BLaER1 treated with 17β-estradiol and CSF1 and Interleukin-3, amounts not matched to agents 10 nM and 100 nM (cell line): ENCODE results near the gene KRTAP1-4.

ENCODE experiments used
- H3K27ac ChIP-seq, 11 experiments: shearing (Covaris generic); formaldehyde crosslinking; 2 replicates each; pipeline ENCODE4 v1.8.1; 2022
- H3K27me3 ChIP-seq, 11 experiments: shearing (Covaris generic); formaldehyde crosslinking; 2 replicates each; pipeline ENCODE4 v1.8.1; 2022
- H3K36me3 ChIP-seq, 11 experiments: shearing (Covaris generic); formaldehyde crosslinking; 2 replicates each; pipeline ENCODE4 v1.8.1; 2022
- H3K4me1 ChIP-seq, 10 experiments: shearing (Covaris generic); formaldehyde crosslinking; 2 replicates each; pipeline ENCODE4 v1.8.1; 2022
- H3K4me2 ChIP-seq, 11 experiments: shearing (Covaris generic); formaldehyde crosslinking; 2 replicates each; pipeline ENCODE4 v1.8.1; 2022
- H3K4me3 ChIP-seq, 10 experiments: shearing (Covaris generic); formaldehyde crosslinking; 2 replicates each; pipeline ENCODE4 v1.8.1; 2022
- H3K9ac ChIP-seq, 11 experiments: shearing (Covaris generic); formaldehyde crosslinking; 2 replicates each; pipeline ENCODE4 v1.8.1; 2022
- H3K9me3 ChIP-seq, 11 experiments: shearing (Covaris generic); formaldehyde crosslinking; replicated peaks in 1 of 11; 2 replicates each; pipeline ENCODE4 v1.8.1; 2022
- H4K20me1 ChIP-seq, 11 experiments: shearing (Covaris generic); formaldehyde crosslinking; 2 replicates each; pipeline ENCODE4 v1.8.1; 2022
- Cebpa-rat ChIP-seq, 11 experiments: shearing (Covaris generic); IDR thresholded peaks; 2 replicates each; pipeline ENCODE4 v1.8.1; 2022

KRTAP1-4 gene

GRCh38 chr17:41024697-41025096 lies 5.3 kb downstream of the KRTAP1-4 start:
- TF ChIP-seq Cebpa-rat (IDR thresholded peaks at IDR 0.05): no peak
- Histone ChIP-seq H3K4me2 (no peak overlapping the region), H3K27ac (no peak overlapping the region), H3K9ac (no peak overlapping the region), H3K4me1 (no peaks in the 10 kb centered on the region), H3K36me3 (no peaks in the 10 kb centered on the region), H3K9me3 (peaks cover 0 to 13% (median 6%) of the 10 kb centered on the region in 11 experiments; a peak in 6 of 22 replicates), H3K27me3 (no peaks in the 10 kb centered on the region), H4K20me1 (no peaks in the 10 kb centered on the region), H3K4me3 (no peak overlapping the region)

DNA sequence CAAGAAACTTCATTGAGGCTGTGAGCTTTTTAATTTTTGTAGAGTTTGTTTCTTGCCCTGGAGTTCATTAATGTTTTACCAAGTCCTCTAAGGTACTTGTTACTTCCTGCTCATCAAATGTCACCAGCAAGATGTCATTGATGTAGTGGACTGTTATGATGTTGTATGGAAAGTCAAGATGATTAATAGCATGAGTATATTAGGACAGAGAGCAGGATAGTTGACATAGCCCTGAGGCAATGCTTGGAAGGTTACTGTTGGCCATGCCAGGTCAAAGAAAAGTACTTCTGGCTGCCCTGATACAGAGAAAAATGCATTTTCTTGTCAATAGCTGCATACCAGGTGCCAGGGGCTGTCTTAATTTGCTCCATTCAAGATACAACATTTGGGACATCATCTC lies 9.7 kb downstream of the KRTAP1-4 start:
- H3K9me3 ChIP-seq: peaks cover 0 to 13% (median 6%) of the 10 kb centered on the region in 11 experiments; a peak in 6 of 22 replicates
- H3K27me3 ChIP-seq: no peaks in the 10 kb centered on the region
- no peaks in the 10 kb centered on the region for H4K20me1 ChIP-seq
- no peak overlapping the region for H3K4me2 ChIP-seq
- H3K4me1 ChIP-seq: no peaks in the 10 kb centered on the region
- H3K27ac ChIP-seq: no peak overlapping the region
- no peak overlapping the region for H3K9ac ChIP-seq
- H3K4me3 ChIP-seq: no peak overlapping the region
- H3K36me3 ChIP-seq: no peaks in the 10 kb centered on the region
- TF ChIP-seq Cebpa-rat (IDR thresholded peaks at IDR 0.05): no peak

DNA sequence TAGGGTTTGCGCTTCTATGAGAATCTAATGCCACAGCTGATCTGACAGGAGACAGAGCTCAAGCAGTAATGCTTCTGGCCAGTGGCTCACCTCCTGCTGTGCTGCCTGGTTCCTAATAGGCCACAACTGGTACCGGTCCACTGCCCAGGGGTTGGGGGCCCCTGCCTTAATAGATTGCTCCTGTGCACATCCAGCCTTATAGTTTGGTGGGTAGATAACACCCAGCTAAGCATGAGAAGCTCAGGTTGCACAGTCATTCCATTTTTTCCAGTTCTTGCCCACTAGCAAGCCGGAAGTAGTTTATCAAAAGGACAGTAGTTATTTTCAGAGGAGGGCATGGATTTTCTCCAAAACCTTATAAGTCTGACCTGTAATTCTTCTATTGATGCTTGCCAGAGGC lies 10.6 kb downstream of the KRTAP1-4 start:
- Histone ChIP-seq H3K4me3 (no peak overlapping the region), H3K27me3 (no peaks in the 10 kb centered on the region), H3K9ac (no peak overlapping the region), H3K36me3 (no peaks in the 10 kb centered on the region), H3K9me3 (peaks cover 0 to 13% (median 6%) of the 10 kb centered on the region in 11 experiments; a peak in 6 of 22 replicates), H3K27ac (no peak overlapping the region), H3K4me1 (no peaks in the 10 kb centered on the region), H4K20me1 (no peaks in the 10 kb centered on the region), H3K4me2 (no peak overlapping the region)
- TF ChIP-seq Cebpa-rat (IDR thresholded peaks at IDR 0.05): no peak

DNA sequence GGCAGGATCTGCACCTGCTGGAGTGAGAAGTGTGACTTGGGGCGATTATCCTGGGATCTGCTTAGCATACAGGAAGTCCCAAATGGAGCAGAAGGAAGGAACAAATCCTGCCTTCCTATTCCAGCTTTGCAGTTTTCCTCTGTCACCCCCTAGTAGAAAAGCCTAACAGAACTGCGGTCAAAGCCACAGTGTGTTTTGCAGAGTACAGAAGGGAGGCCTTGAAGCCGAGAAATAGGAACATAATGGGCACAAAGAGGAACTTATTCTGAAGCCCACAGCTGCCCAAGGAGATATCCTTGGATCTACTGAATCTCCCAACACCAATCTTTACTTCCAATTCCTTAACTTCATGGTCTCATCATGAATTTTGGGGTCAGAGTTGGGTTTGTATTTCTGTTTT lies 11.5 kb downstream of the KRTAP1-4 start:
- H3K27ac ChIP-seq: no peak overlapping the region
- no peak for TF ChIP-seq Cebpa-rat (IDR thresholded peaks at IDR 0.05)
- no peaks in the 10 kb centered on the region for H3K27me3 ChIP-seq
- no peaks in the 10 kb centered on the region for H3K36me3 ChIP-seq
- no peaks in the 10 kb centered on the region for H3K4me1 ChIP-seq
- no peak overlapping the region for H3K9ac ChIP-seq
- H3K4me3 ChIP-seq: no peak overlapping the region
- H3K9me3 ChIP-seq: peaks cover 0 to 13% (median 6%) of the 10 kb centered on the region in 11 experiments; a peak in 6 of 22 replicates
- H3K4me2 ChIP-seq: no peak overlapping the region
- H4K20me1 ChIP-seq: no peaks in the 10 kb centered on the region

GRCh38 chr17:41016578-41017215 lies 13.3 kb downstream of the KRTAP1-4 start:
- Histone ChIP-seq H3K4me3 (no peak overlapping the region), H3K9me3 (peaks cover 0 to 10% (median 6%) of the 10 kb centered on the region in 11 experiments; a peak in 6 of 22 replicates), H3K9ac (no peak overlapping the region), H3K27me3 (no peaks in the 10 kb centered on the region), H3K36me3 (no peaks in the 10 kb centered on the region), H3K27ac (no peak overlapping the region), H3K4me1 (no peaks in the 10 kb centered on the region), H3K4me2 (no peak overlapping the region), H4K20me1 (no peaks in the 10 kb centered on the region)
- TF ChIP-seq Cebpa-rat (IDR thresholded peaks at IDR 0.05): no peak

- H3K9me3 ChIP-seq: no peaks in the 10 kb centered on the region
- H3K36me3 ChIP-seq: no peaks in the 10 kb centered on the region
- no peak for TF ChIP-seq Cebpa-rat (IDR thresholded peaks at IDR 0.05)
- H3K4me2 ChIP-seq: no peak overlapping the region
- H4K20me1 ChIP-seq: no peaks in the 10 kb centered on the region
- no peaks in the 10 kb centered on the region for H3K27me3 ChIP-seq
- no peak overlapping the region for H3K4me3 ChIP-seq
- no peak overlapping the region for H3K9ac ChIP-seq
- no peak overlapping the region for H3K27ac ChIP-seq
- no peaks in the 10 kb centered on the region for H3K4me1 ChIP-seq
Measured at GRCh38 chr17:41015454-41015853, 14.5 kb downstream of the KRTAP1-4 start.

- Histone ChIP-seq H3K27me3 (no peaks in the 10 kb centered on the region), H3K36me3 (no peaks in the 10 kb centered on the region), H3K9ac (no peak overlapping the region), H3K4me1 (no peaks in the 10 kb centered on the region), H3K27ac (no peak overlapping the region), H3K4me2 (no peak overlapping the region), H3K9me3 (no peaks in the 10 kb centered on the region), H4K20me1 (no peaks in the 10 kb centered on the region), H3K4me3 (no peak overlapping the region)
- no peak for TF ChIP-seq Cebpa-rat (IDR thresholded peaks at IDR 0.05)
Measured at GRCh38 chr17:41013606-41014005, 16.4 kb downstream of the KRTAP1-4 start.

DNA sequence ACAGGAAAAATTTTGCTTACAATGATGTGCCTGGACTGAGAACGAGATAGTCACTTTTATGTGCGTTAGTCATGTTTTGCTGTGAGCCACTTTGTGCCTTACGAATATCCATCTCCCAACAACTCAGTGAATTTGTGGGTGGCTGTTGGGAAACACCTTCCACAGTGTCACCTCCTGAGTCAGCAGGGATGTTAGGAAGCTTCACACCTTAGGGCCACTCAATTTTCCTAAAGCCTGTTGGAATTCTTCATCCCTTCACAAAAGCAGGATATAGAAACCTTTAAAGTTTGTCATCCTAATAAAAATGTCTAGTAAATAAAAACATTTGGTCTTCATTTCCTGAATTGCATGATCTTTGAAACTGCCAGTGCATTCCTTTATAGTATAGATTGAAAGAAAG lies 16.8 kb downstream of the KRTAP1-4 start:
- Histone ChIP-seq H3K4me2 (no peak overlapping the region), H3K36me3 (no peaks in the 10 kb centered on the region), H3K9me3 (no peaks in the 10 kb centered on the region), H4K20me1 (no peaks in the 10 kb centered on the region), H3K27ac (no peak overlapping the region), H3K4me3 (no peak overlapping the region), H3K27me3 (no peaks in the 10 kb centered on the region), H3K4me1 (no peaks in the 10 kb centered on the region), H3K9ac (no peak overlapping the region)
- no peak for TF ChIP-seq Cebpa-rat (IDR thresholded peaks at IDR 0.05)

DNA sequence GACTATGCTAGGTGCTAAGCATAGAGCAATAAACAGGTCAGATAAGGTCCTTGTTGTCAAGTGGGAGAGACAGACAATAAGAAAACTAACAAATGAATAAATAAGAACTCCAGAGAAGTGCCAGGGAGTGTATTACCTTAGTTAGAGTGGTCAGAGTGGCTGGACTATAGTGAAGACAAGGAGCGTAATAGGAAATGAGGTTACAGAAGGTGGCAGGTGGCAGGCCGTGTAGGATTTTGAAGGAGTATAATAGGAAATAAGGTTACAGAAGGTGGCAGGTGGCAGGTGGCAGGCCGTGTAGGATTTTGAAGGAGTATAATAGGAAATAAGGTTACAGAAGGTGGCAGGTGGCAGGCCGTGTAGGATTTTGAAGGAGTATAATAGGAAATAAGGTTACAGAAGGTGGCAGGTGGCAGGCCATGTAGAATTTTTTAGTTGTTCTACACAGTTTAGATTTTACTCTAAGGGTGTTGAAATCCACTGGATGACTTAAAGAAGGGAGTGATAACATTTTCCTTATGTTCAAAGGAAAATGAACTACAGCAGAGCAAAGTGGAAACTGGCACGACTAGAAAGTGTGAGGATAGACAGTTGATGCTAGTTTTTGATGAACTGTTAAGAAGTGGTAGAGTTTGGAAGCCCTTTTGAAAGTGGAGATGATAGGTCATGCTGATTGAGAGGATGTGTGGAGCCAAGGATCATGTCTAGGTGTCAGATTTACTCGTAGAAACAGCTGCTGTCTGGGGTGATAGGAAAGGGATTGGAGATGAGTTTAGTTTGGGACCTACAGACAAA lies 17.5 kb downstream of the KRTAP1-4 start:
- Histone ChIP-seq H3K4me1 (no peaks in the 10 kb centered on the region), H3K27me3 (no peaks in the 10 kb centered on the region), H3K27ac (no peak overlapping the region), H3K36me3 (no peaks in the 10 kb centered on the region), H3K4me2 (no peak overlapping the region), H3K9ac (no peak overlapping the region), H3K9me3 (no peaks in the 10 kb centered on the region), H4K20me1 (no peaks in the 10 kb centered on the region), H3K4me3 (no peak overlapping the region)
- TF ChIP-seq Cebpa-rat (IDR thresholded peaks at IDR 0.05): no peak

- Histone ChIP-seq H3K4me2 (no peak overlapping the region), H3K27ac (no peak overlapping the region), H3K27me3 (no peaks in the 10 kb centered on the region), H4K20me1 (no peaks in the 10 kb centered on the region), H3K9me3 (no peaks in the 10 kb centered on the region), H3K4me3 (no peak overlapping the region), H3K4me1 (no peaks in the 10 kb centered on the region), H3K36me3 (no peaks in the 10 kb centered on the region), H3K9ac (no peak overlapping the region)
- TF ChIP-seq Cebpa-rat (IDR thresholded peaks at IDR 0.05): no peak
Measured at GRCh38 chr17:41010441-41010840, 19.6 kb downstream of the KRTAP1-4 start.
